Measurements from ENCODE around the gene TMC1.

- TF ChIP-seq CTCF (IDR thresholded peaks at IDR 0.05) (no peak), REST (IDR thresholded peaks at IDR 0.05; ENCODE audit: insufficient read depth in 1 of 2, low read depth in 2 of 2, low read length in 1 of 2) (no peak), SIN3A (IDR thresholded peaks at IDR 0.05; ENCODE audit: borderline replicate concordance, insufficient read depth, low read depth, low read length) (no peak), POLR2AphosphoS5 (IDR thresholded peaks at IDR 0.05; ENCODE audit: low read depth, low read length) (no peak)
Observed at GRCh38 chr9:72884508-72884907, 363.1 kb downstream of the TMC1 start.

All from Panc1 (cell line).